Activated T-cell treated with anti-CD3 and anti-CD28 coated beads, Interleukin-2, amount 50 U/mL, for 24 hours (primary cell): Measurements from ENCODE around the gene DYNC2I2.
"Not testable (repeated sequence)": the region's sequence is repeated elsewhere in the genome, so short reads cannot be mapped to it uniquely, and the experiment has no call there.

ENCODE experiments used
- DNase-seq: peaks from one replicate; pipeline ENCODE4 v3.0.0-alpha.2; 2020
- H3K27ac Mint-ChIP-seq: 2 replicates; pipeline ENCODE4 v1.8.0; 2020; ENCODE audit warnings: mild to moderate bottlenecking, mixed read lengths
- H3K27me3 Mint-ChIP-seq: 2 replicates; pipeline ENCODE4 v1.8.0; 2020; ENCODE audit warnings: mixed read lengths
- H3K36me3 Mint-ChIP-seq: 2 replicates; pipeline ENCODE4 v1.8.0; 2020; ENCODE audit warnings: low read depth, mixed read lengths
- H3K4me1 Mint-ChIP-seq: 2 replicates; pipeline ENCODE4 v1.8.0; 2020; ENCODE audit warnings: low read depth, mixed read lengths
- H3K4me3 Mint-ChIP-seq: 2 replicates; pipeline ENCODE4 v1.8.0; 2020; ENCODE audit warnings: mild to moderate bottlenecking, moderate library complexity, mixed read lengths
- H3K9me3 Mint-ChIP-seq: 2 replicates; pipeline ENCODE4 v1.8.0; 2020; ENCODE audit warnings: mixed read lengths

DYNC2I2 gene

GRCh38 chr9:128656416-128657343 is at the start of gene DYNC2I2:
DYNC2I2 (minus strand) TSS chr9:128656847; CDS start chr9:128656726, 121 bp downstream.
- H3K27me3 Mint-ChIP-seq: no peaks in the 10 kb centered on the region
- no peaks in the 10 kb centered on the region for H3K9me3 Mint-ChIP-seq
- peak within 1 kb of the TSS; percentile 78 for H3K4me3 Mint-ChIP-seq
- H3K27ac Mint-ChIP-seq: peak within 1 kb of the TSS; percentile 100
- H3K4me1 Mint-ChIP-seq: peaks cover 6% of the 10 kb centered on the region
- DNase-seq: peak; percentile 98
- peaks cover 6% of the 10 kb centered on the region for H3K36me3 Mint-ChIP-seq

GRCh38 chr9:128706045-128706444 is 49.4 kb upstream of the DYNC2I2 start:
- Mint-ChIP-seq H3K36me3 (no peaks in the 10 kb centered on the region), H3K4me1 (peaks cover 16% of the 10 kb centered on the region), H3K27me3 (no peaks in the 10 kb centered on the region), H3K9me3 (no peaks in the 10 kb centered on the region), H3K27ac (no peak overlapping the region), H3K4me3 (no peak overlapping the region)
- no peak for DNase-seq

DNA sequence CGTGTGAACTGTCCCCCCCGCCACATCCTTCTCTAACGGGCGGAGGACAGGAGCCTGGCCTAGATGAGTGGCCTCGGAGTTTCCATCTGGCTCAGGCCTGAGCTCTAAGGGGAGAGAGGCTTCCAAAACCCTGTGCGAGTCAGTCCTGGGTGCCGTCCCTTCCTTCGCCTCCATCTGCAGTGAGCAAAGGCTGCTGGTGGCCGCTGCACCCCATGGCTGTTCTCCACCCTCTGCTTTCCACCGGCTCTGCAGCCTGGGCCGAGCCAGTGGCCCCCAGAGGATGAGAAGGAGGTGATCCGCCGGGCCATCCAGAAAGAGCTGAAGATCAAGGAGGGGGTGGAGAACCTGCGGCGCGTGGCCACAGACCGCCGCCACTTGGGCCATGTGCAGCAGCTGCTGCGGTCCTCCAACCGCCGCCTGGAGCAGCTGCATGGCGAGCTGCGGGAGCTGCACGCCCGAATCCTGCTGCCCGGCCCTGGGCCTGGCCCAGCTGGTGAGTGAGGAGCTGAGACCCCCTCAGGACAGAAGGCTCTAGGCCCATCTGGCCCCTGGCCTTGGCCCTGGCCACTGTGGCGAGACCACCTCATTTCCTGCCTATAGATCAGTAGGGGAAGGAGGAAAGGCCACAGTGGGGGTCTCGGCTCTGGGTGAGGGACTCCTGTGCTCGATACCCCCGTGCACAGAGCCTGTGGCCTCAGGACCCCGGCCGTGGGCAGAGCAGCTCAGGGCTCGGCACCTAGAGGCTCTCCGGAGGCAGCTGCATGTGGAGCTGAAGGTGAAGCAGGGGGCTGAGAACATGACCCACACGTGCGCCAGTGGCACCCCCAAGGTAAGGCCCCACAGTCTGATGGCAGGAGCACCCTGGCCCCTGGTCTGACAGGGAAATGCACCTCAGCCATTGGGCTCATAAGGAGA is 48.7 kb upstream of the DYNC2I2 start:
- no peak for DNase-seq
- Mint-ChIP-seq H3K4me3 (no peak overlapping the region), H3K27me3 (no peaks in the 10 kb centered on the region), H3K36me3 (no peaks in the 10 kb centered on the region), H3K9me3 (no peaks in the 10 kb centered on the region), H3K27ac (no peak overlapping the region), H3K4me1 (peaks cover 16% of the 10 kb centered on the region)

GRCh38 chr9:128704356-128704670 is 47.7 kb upstream of the DYNC2I2 start:
- H3K27ac Mint-ChIP-seq: no peak overlapping the region
- peaks cover 16% of the 10 kb centered on the region for H3K4me1 Mint-ChIP-seq
- no peak overlapping the region for H3K4me3 Mint-ChIP-seq
- H3K36me3 Mint-ChIP-seq: no peaks in the 10 kb centered on the region
- no peaks in the 10 kb centered on the region for H3K27me3 Mint-ChIP-seq
- no peaks in the 10 kb centered on the region for H3K9me3 Mint-ChIP-seq
- DNase-seq: no peak

GRCh38 chr9:128703616-128704355 is 47.1 kb upstream of the DYNC2I2 start:
- Mint-ChIP-seq H3K4me1 (peaks cover 16% of the 10 kb centered on the region), H3K9me3 (no peaks in the 10 kb centered on the region), H3K4me3 (peak overlapping the region; percentile 76), H3K27me3 (no peaks in the 10 kb centered on the region), H3K27ac (peak overlapping the region; percentile 64), H3K36me3 (no peaks in the 10 kb centered on the region)
- no peak for DNase-seq

DNA sequence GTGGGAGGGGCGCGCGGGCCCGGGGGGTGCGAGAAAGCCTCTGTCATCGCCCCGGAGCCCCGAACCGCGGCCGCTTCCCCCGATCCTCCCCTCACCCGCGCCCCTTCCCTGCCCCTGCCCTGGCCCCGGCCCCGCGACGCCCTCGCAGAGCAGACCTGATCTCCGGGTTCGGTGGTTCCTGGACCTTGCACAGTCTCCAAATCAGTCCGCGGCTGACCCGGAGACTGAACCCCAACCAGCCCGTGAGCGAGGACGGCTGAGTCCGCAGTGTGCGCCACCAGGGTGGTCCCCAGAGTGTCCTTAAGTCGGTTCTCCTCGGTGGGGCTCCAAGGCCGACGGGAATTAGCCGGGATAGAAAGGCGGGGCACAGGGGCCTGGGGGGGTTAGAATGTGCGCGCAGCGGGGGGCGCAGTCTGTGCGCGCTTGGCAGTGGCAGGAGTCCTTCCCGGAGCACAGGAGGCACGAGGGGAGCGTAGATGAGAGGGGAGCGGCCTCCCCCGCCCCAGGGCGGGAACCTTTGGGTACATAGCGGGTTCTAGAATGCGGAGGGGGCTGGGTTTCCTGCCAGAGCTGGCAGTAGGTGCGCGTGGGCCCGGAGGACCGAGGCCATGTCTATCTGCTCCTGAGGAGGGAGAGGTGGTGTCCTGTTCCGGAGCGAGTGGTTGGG is 46.4 kb upstream of the DYNC2I2 start:
- DNase-seq: peak; percentile 62

GRCh38 chr9:128702445-128702948 is 45.9 kb upstream of the DYNC2I2 start, which contains the start of gene PKN3:
PKN3 (plus strand) TSS chr9:128702503; CDS start chr9:128702916, 413 bp downstream.
- H3K27ac Mint-ChIP-seq: peak within 1 kb of the TSS; percentile 70
- no peaks in the 10 kb centered on the region for H3K27me3 Mint-ChIP-seq
- H3K4me3 Mint-ChIP-seq: peak within 1 kb of the TSS; percentile 76
- no peaks in the 10 kb centered on the region for H3K9me3 Mint-ChIP-seq
- peaks cover 16% of the 10 kb centered on the region for H3K4me1 Mint-ChIP-seq
- DNase-seq: peak; percentile 91
- H3K36me3 Mint-ChIP-seq: peaks cover 5% of the 10 kb centered on the region

More for the DNA sequence above, 46.4 kb upstream of the DYNC2I2 start:
- Mint-ChIP-seq H3K9me3 (no peaks in the 10 kb centered on the region), H3K4me1 (peaks cover 16% of the 10 kb centered on the region), H3K4me3 (peak overlapping the region; percentile 76), H3K36me3 (no peaks in the 10 kb centered on the region), H3K27ac (peak overlapping the region; percentile 64), H3K27me3 (no peaks in the 10 kb centered on the region)

DNA sequence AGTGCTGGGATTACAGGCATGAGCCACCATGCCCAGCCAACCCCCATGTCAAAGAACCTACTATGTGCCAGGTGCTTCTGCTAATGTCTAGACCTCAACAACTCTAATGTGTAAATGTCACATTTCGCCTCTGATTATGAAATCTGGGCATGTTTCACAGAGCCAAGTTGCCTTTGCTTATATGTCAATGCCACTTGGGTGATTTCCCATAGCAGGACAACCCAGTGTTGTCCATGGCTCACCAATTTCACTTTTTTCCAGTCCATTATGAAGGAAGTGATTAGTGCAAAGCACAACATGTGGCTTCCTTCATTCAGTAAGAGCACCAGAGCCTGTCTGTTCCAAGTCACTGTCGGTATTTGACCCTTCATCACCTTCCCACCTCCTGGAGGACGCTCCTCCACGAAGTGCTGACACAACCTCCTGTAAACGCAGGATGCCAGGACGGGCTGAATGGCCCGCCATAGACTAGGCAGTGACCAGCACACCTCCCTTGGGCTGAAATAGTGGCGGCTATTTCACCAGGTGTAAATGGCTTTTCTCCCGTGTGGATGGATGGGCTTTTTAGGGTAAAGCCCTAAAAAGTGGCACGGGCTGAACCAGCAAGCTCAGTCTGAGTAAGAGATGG is 44.7 kb upstream of the DYNC2I2 start:
- Mint-ChIP-seq H3K9me3 (no peaks in the 10 kb centered on the region), H3K36me3 (peaks cover 16% of the 10 kb centered on the region), H3K27me3 (no peaks in the 10 kb centered on the region), H3K4me3 (peak overlapping the region; percentile 59), H3K4me1 (peaks cover 17% of the 10 kb centered on the region), H3K27ac (no peak overlapping the region)
- no peak for DNase-seq

GRCh38 chr9:128699096-128699795 is 42.6 kb upstream of the DYNC2I2 start:
- H3K27ac Mint-ChIP-seq, H3K27me3 Mint-ChIP-seq, DNase-seq, H3K4me3 Mint-ChIP-seq, H3K9me3 Mint-ChIP-seq: not testable (repeated sequence)
- H3K36me3 Mint-ChIP-seq: peaks cover 37% of the 10 kb centered on the region
- H3K4me1 Mint-ChIP-seq: peaks cover 18% of the 10 kb centered on the region

DNA sequence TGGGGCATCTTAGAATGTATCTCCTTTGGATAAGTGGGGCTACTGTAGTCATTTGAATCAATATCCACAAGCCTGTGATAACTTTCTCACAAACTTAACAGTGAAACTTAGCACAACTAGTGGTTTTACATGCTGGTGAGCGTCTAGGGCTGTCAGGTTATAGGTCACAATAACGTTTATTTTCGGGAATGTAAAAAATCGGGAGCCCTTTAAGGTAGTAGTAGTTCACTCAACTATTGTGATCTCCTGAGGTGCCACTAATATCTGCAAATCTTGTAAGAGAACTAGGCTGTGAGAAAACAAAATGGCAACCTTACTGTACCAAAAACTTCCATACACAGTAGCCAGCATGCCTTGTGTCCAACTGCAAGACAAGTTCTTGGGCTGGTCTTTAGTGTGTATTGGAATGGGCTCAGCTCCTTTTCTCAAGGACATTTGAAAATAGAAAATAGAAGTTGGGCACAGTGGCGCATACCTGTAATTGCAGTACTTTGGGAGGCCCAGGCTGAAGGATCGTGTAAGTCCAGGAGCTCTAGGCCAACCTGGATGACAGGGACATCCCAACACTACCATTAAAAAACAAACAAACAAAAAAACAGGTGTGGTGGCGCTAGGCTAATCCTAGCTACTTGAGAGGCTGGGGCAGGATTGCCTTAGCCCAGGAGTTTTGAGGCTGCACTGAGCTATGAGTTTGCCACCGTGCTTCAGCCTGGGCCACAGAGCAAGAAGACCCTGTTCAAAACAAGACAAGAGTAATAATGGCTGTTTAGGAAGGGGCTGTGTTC is 40.5 kb upstream of the DYNC2I2 start:
- peaks cover 58% of the 10 kb centered on the region for H3K36me3 Mint-ChIP-seq
- DNase-seq: no peak
- peak overlapping the region; percentile 38 for H3K27ac Mint-ChIP-seq
- H3K4me3 Mint-ChIP-seq: no peak overlapping the region
- H3K27me3 Mint-ChIP-seq: no peaks in the 10 kb centered on the region
- peaks cover 23% of the 10 kb centered on the region for H3K4me1 Mint-ChIP-seq
- H3K9me3 Mint-ChIP-seq: no peaks in the 10 kb centered on the region

DNA sequence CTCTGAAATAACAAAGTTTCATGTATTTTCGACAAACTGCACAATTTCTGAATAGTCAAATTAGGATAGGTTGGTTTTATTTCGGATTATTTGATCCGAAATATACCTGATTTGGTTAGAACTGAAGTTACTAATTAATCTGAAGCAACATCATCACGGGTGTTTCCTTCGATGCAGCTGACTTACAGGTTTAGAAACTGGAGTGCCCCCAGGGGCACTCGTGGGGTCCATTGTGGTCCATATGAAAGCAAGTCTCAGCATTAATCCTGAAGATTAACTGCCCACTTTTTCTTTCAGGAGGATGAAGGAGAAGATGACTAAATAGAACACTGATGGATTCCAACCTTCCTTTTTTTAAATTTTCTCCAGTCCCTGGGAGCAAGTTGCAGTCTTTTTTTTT is 37.7 kb upstream of the DYNC2I2 start:
- Mint-ChIP-seq H3K4me1 (peaks cover 24% of the 10 kb centered on the region), H3K27ac (peak overlapping the region; percentile 71), H3K4me3 (no peak overlapping the region), H3K9me3 (no peaks in the 10 kb centered on the region), H3K36me3 (peaks cover 79% of the 10 kb centered on the region), H3K27me3 (no peaks in the 10 kb centered on the region)
- DNase-seq: no peak

GRCh38 chr9:128693738-128694137 is 37.1 kb upstream of the DYNC2I2 start:
- H3K36me3 Mint-ChIP-seq: peaks cover 79% of the 10 kb centered on the region
- peak overlapping the region; percentile 68 for H3K27ac Mint-ChIP-seq
- H3K4me3 Mint-ChIP-seq: peak overlapping the region; percentile 6
- not testable (repeated sequence) for H3K9me3 Mint-ChIP-seq, H3K27me3 Mint-ChIP-seq, DNase-seq
- H3K4me1 Mint-ChIP-seq: peaks cover 24% of the 10 kb centered on the region
